Loucy (cell line): Measurements from ENCODE around the gene UNC5B.

ENCODE experiments used
- CTCF ChIP-seq: fragments of 200-600 bp; sonication (generic); conservative IDR thresholded peaks from 2 replicates; pipeline ENCODE4 v1.5.1; 2014; ENCODE audit warnings: mild to moderate bottlenecking, antibody characterized with exemption, low read length
- EZH2phosphoT487 ChIP-seq: fragments of 200-600 bp; IDR thresholded peaks from 2 replicates; pipeline ENCODE4 v1.6.1; 2018; ENCODE audit warnings: antibody characterized with exemption, mild to moderate bottlenecking, moderate library complexity, borderline replicate concordance

GRCh38 chr10:71234970-71235685, 22.8 kb downstream of the UNC5B start:
- no peak for TF ChIP-seq CTCF
- TF ChIP-seq EZH2phosphoT487: no peak
